Liver (tissue), 9 donors: Measurements from ENCODE around the gene GARNL3. TPM values are rescaled to one million over a fixed set of nuclear protein-coding genes. Genes with fewer than 3 reads are reported as not detected.

Experiments
- DNase-seq: peaks from one replicate; pipeline ENCODE4 v3.0.0-alpha.2; 2017; ENCODE audit warnings: low spot score
- H3K27ac ChIP-seq, 2 donors: one replicate each; pipeline ENCODE4 v1.7.0; 2013; ENCODE audit warnings: inconsistent platforms in 2 of 2, low read length in 2 of 2, control low read depth in 1 of 2, low read depth in 1 of 2, mild to moderate bottlenecking in 1 of 2
- H3K27me3 ChIP-seq, 4 donors: one replicate each; pipeline versions ENCODE4 v1.6.1 to v1.7.0; 2013; ENCODE audit warnings: low read length in 3 of 4, inconsistent platforms in 1 of 4, mild to moderate bottlenecking in 1 of 4, moderate library complexity in 1 of 4; ENCODE audit not compliant: control insufficient read depth in 4 of 4, insufficient read depth in 4 of 4
- H3K36me3 ChIP-seq, 4 donors: one replicate each; pipeline versions ENCODE4 v1.6.1 to v1.7.0; 2013; ENCODE audit warnings: low read length in 3 of 4, mild to moderate bottlenecking in 3 of 4, low read depth in 1 of 4, moderate library complexity in 1 of 4; ENCODE audit not compliant: control insufficient read depth in 4 of 4, insufficient read depth in 3 of 4
- H3K4me1 ChIP-seq, 4 donors: one replicate each; pipeline versions ENCODE4 v1.6.1 to v1.7.0; 2013; ENCODE audit warnings: low read length in 3 of 4, mild to moderate bottlenecking in 3 of 4, moderate library complexity in 1 of 4; ENCODE audit not compliant: control insufficient read depth in 4 of 4, insufficient read depth in 4 of 4
- H3K4me3 ChIP-seq, 3 donors: one replicate each; pipeline versions ENCODE4 v1.6.1 to v1.7.0; 2013; ENCODE audit warnings: low read length in 3 of 3, control low read depth in 1 of 3, low read depth in 1 of 3, mild to moderate bottlenecking in 1 of 3
- H3K9ac ChIP-seq, 2 donors: one replicate each; pipeline ENCODE4 v1.7.0; 2013; ENCODE audit warnings: low read length in 2 of 2, mild to moderate bottlenecking in 2 of 2, moderate library complexity in 2 of 2, control low read depth in 1 of 2, low read depth in 1 of 2
- H3K9me3 ChIP-seq, 4 donors: one replicate each; pipeline versions ENCODE4 v1.6.1 to v1.7.0; 2013; ENCODE audit warnings: low read length in 3 of 4; ENCODE audit not compliant: control insufficient read depth in 4 of 4
- ATF3 ChIP-seq: IDR thresholded peaks from 2 replicates; pipeline ENCODE4 v1.6.1; 2016; ENCODE audit warnings: antibody characterized with exemption
- EGR1 ChIP-seq, 2 donors: IDR thresholded peaks; 2 replicates each; pipeline ENCODE4 v1.6.1; 2016 to 2018; ENCODE audit warnings: antibody characterized with exemption in 2 of 2, low read depth in 2 of 2
- FOXA2 ChIP-seq: IDR thresholded peaks from 2 replicates; pipeline ENCODE4 v1.6.1; 2016; ENCODE audit warnings: antibody characterized with exemption
- GABPA ChIP-seq, 2 donors: IDR thresholded peaks in 1 of 2; conservative IDR thresholded peaks in 1 of 2; 2 replicates each; pipeline ENCODE4 v1.6.1; 2016; ENCODE audit warnings: antibody characterized with exemption in 2 of 2, mild to moderate bottlenecking in 1 of 2, moderate library complexity in 1 of 2
- HNF4A ChIP-seq, 2 donors: conservative IDR thresholded peaks; 2 replicates each; pipeline ENCODE4 v1.6.1; 2016; ENCODE audit warnings: antibody characterized with exemption in 2 of 2, mild to moderate bottlenecking in 2 of 2
- HNF4G ChIP-seq: IDR thresholded peaks from 2 replicates; pipeline ENCODE4 v1.6.1; 2016; ENCODE audit warnings: antibody characterized with exemption
- JUND ChIP-seq, 2 donors: IDR thresholded peaks; 2 replicates each; pipeline ENCODE4 v1.6.1; 2016; ENCODE audit warnings: antibody characterized with exemption in 2 of 2
- RAD21 ChIP-seq, 2 donors: IDR thresholded peaks; 2 replicates each; pipeline ENCODE4 v1.6.1; 2016; ENCODE audit warnings: antibody characterized with exemption in 2 of 2, mild to moderate bottlenecking in 2 of 2
- REST ChIP-seq: IDR thresholded peaks from 2 replicates; pipeline ENCODE4 v1.6.1; 2016; ENCODE audit warnings: antibody characterized with exemption, mild to moderate bottlenecking
- RXRA ChIP-seq, 2 donors: IDR thresholded peaks; 2 replicates each; pipeline ENCODE4 v1.6.1; 2017 to 2018; ENCODE audit warnings: antibody characterized with exemption in 2 of 2, mild to moderate bottlenecking in 1 of 2
- SP1 ChIP-seq: IDR thresholded peaks from 2 replicates; pipeline ENCODE4 v1.6.1; 2018; ENCODE audit warnings: antibody characterized with exemption, mild to moderate bottlenecking
- TAF1 ChIP-seq: conservative IDR thresholded peaks from 2 replicates; pipeline ENCODE4 v1.6.1; 2016; ENCODE audit warnings: antibody characterized with exemption, mild to moderate bottlenecking
- YY1 ChIP-seq: IDR thresholded peaks from 2 replicates; pipeline ENCODE4 v1.6.1; 2016; ENCODE audit warnings: antibody characterized with exemption, mild to moderate bottlenecking
- ZBTB33 ChIP-seq: IDR thresholded peaks from 2 replicates; pipeline ENCODE4 v1.6.1; 2016; ENCODE audit warnings: antibody characterized with exemption
- WGBS: extraction: QIAGEN DNeasy Blood & Tissue Kit; methylation state at CpG from one replicate; pipeline ENCODE4 v1.1.7; 2013; 5-methylcytosine and 5-hydroxymethylcytosine counted together
- polyA plus RNA-seq, 2 donors: library from polyadenylated mRNA; stranded (reverse) in 1 of 2; unstranded in 1 of 2; fragments of 200-250 nt in 1 of 2; fragments of >200 nt in 1 of 2; fragmentation: Nextera tagmentation in 1 of 2; extraction: Ambion mirVana in 1 of 2; gene quantifications; one replicate each; pipeline versions ENCODE4 v1.2.1 to v1.2.3, GENCODE V29; 2013 to 2015
- total RNA-seq, 2 donors: library from RNA; depleted of rRNA; stranded (reverse); fragments of >200 nt; gene quantifications; one replicate each; pipeline ENCODE4 v1.2.3, GENCODE V29; 2014
- TF ChIP-seq, protein P1 (sequence below): fragments of 150-350 bp; IDR thresholded peaks from 2 replicates; pipeline ENCODE4 v1.5.1; 2017; ENCODE audit warnings: improper control_type of control experiment, low read depth, low read length; ENCODE audit not compliant: missing input control
- TF ChIP-seq, protein P2 (sequence below): IDR thresholded peaks from 2 replicates; pipeline ENCODE4 v1.6.1; 2016; ENCODE audit warnings: antibody characterized with exemption
- donor health status: healthy.
- donor health status: healthy.
- donor health status: healthy.
- donor health status: healthy.
- donor health status: healthy.

Gene GARNL3
- total and polyA plus RNA-seq, 4 donors: 0.89 to 6.7 (median 3.5) TPM

- Histone ChIP-seq H3K27me3 (no peaks in the 10 kb centered on the region), H3K27ac (no peak overlapping the region), H3K4me1 (peaks cover 3 to 15% (median 11%) of the 10 kb centered on the region in 4 donors), H3K36me3 (peaks cover 2 to 32% (median 7%) of the 10 kb centered on the region in 4 donors), H3K9ac (no peak overlapping the region), H3K4me3 (no peak overlapping the region), H3K9me3 (no peaks in the 10 kb centered on the region)
- TF ChIP-seq FOXA2 (no peak), TAF1 (no peak), HNF4G (no peak), HNF4A (conservative IDR thresholded peaks at IDR 0.05) (no peak), RXRA (IDR thresholded peaks at IDR 0.05) (no peak)
- TF ChIP-seq, protein P1, sequence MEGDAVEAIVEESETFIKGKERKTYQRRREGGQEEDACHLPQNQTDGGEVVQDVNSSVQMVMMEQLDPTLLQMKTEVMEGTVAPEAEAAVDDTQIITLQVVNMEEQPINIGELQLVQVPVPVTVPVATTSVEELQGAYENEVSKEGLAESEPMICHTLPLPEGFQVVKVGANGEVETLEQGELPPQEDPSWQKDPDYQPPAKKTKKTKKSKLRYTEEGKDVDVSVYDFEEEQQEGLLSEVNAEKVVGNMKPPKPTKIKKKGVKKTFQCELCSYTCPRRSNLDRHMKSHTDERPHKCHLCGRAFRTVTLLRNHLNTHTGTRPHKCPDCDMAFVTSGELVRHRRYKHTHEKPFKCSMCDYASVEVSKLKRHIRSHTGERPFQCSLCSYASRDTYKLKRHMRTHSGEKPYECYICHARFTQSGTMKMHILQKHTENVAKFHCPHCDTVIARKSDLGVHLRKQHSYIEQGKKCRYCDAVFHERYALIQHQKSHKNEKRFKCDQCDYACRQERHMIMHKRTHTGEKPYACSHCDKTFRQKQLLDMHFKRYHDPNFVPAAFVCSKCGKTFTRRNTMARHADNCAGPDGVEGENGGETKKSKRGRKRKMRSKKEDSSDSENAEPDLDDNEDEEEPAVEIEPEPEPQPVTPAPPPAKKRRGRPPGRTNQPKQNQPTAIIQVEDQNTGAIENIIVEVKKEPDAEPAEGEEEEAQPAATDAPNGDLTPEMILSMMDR: no peak
- TF ChIP-seq, protein P2, sequence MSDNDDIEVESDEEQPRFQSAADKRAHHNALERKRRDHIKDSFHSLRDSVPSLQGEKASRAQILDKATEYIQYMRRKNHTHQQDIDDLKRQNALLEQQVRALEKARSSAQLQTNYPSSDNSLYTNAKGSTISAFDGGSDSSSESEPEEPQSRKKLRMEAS: no peak
- WGBS: 94% methylated on average over 22 of the region's 22 CpGs
- no peak for DNase-seq
These were observed 139.1 kb downstream of the GARNL3 start for GRCh38 chr9:127403507-127404192.

DNA sequence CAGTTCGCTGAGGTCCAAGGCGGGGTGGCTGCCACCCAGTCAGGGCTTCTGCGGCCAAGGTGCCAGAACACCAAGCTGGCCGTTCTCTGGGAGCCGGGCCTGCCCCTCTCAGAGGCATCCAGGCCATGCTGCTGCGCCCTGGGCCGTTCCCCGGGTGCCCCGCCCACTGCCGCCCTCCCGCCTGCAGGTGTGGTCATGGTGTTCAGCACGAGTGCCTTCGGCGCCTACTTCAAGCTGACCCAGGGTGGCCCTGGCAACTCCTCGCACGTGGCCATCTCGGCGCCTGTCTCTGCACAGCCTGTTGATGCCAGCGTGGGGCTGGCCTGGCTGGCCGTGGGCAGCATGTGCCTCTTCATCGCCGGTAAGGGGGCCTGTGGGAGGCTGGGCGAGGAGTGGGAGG is 140.1 kb downstream of the GARNL3 start:
- H3K9me3 ChIP-seq: no peaks in the 10 kb centered on the region
- no peak overlapping the region for H3K27ac ChIP-seq
- H3K9ac ChIP-seq: no peak overlapping the region
- peaks cover 3 to 14% (median 8%) of the 10 kb centered on the region in 4 donors for H3K4me1 ChIP-seq
- TF ChIP-seq, protein P1: no peak
- TF ChIP-seq EGR1 (IDR thresholded peaks at IDR 0.05; ENCODE audit: low read depth in 2 of 2) (no peak), GABPA (IDR thresholded peaks at IDR 0.05 in 1 of 2, conservative IDR thresholded peaks at IDR 0.05 in 1 of 2) (no peak), YY1 (no peak), REST (no peak), FOXA2 (no peak), ZBTB33 (no peak), HNF4A (conservative IDR thresholded peaks at IDR 0.05) (no peak), JUND (IDR thresholded peaks at IDR 0.05) (no peak), TAF1 (no peak), SP1 (no peak), HNF4G (no peak), ATF3 (no peak), RAD21 (IDR thresholded peaks at IDR 0.05) (no peak)
- TF ChIP-seq, protein P2: no peak
- H3K27me3 ChIP-seq: no peaks in the 10 kb centered on the region
- 95% methylated on average over 23 of the region's 23 CpGs for WGBS
- DNase-seq: no peak
- no peak overlapping the region for H3K4me3 ChIP-seq
- peaks cover 2 to 32% (median 7%) of the 10 kb centered on the region in 4 donors for H3K36me3 ChIP-seq
